Middle frontal gyrus (tissue), 1 donor: ENCODE data around the gene PEX7.
"Not testable (repeated sequence)": the region's sequence is repeated elsewhere in the genome, so short reads cannot be mapped to it uniquely, and the experiment has no call there.

Experiments
- DNase-seq: peaks from one replicate; pipeline ENCODE4 v3.0.0-alpha.2; 2015; ENCODE audit warnings: low spot score; ENCODE audit errors: extremely low spot score

PEX7 gene

DNA sequence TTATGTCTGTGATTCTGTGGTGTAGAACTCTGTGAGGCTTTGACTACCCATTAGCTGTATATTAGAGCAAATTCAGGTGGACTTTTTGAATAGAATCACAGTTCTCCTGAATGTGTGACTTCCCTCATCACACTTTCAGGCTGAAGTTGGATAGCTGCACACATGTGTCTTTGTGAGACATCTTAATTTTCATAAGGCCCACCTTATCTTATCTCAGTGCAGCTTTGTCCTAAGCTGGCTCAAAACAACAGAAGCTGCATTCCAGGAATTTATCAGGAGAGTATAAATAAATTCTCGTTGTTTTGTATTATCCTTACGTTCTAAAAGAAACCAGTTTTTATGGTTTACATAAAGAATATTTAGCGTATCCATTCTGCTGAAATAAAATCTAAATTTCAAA lies 73.5 kb downstream of the PEX7 start:
- no peak for DNase-seq

DNA sequence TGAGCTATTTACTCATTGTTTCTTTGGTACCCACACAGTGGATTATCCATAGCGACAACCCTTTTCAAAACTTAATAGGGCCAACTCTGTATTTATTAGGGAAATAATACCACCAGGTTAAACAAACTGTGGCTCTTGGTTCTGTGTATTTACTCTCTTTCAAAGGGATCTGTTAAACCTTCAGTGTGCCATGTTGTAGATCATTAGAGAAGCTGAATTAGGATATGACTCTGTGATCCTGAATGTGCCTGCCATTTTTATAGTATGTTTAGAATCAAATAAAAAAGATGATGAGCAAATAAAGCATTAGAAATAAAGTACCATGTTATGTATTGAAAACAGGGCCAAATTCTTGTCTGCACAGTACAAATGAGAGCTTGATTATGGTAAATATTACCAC lies 74.7 kb downstream of the PEX7 start:
- DNase-seq = no peak

GRCh38 chr6:136901212-136901784 lies 78.9 kb downstream of the PEX7 start:
- no peak for DNase-seq

DNA sequence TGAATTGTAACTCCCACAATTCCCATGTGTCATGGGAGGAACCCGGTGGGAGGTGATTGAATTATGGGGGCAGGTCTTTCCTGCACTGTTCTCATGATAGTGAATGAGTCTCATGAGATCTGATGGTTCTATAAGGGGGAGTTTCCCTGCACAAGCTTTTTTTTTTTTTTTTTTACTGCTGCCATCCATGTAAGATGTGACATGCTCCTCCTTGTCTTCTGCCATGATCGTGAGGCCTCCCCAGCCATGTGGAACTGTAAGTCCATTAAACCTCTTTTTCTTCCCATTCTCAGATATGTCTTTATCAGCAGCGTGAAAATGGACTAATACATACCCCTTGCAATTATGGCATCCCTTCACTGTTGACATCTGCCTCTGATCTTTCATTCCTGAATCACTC lies 82.1 kb downstream of the PEX7 start:
- DNase-seq = not testable (repeated sequence)

DNA sequence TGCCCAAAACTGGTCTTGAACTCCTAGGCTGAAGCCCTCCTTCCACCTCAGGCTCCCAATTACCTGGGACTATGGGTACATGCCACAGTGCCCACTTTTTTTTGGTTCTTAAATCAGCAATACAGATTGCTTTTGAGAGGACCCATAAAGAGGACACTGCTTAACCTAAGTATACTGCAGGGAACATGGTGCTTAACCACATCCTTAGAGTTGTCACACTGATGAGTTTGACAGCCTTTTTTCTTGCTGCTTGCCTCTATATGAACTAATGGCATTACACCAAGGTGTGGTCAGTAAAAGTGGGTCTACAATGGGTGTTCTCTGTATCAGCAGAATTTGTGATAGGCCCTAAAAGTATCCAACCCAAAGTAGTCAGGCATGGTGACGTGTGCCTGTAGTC lies 92.6 kb downstream of the PEX7 start:
- no peak for DNase-seq

DNA sequence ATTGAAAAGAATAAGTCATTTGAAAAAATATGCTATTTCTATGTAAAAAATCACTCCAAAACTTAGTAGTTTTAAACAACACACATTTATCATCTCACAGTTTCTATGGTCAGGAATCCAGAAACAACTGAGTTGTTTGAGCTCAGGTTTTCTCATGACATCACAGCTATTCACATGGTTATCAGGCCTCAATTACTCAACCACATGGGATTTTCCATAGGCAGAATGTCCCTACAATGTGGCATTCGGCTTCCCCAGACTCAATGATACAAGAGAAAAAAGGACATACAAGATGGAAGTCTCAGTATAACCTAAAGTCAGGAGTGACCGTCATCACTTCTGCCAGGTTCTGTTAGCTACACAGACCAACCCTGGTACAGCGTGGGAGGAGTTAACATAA lies 96.3 kb downstream of the PEX7 start:
- DNase-seq = no peak

- DNase-seq = no peak
These were observed 97.8 kb downstream of the PEX7 start for GRCh38 chr6:136920216-136920615.

GRCh38 chr6:136920671-136921380 lies 98.4 kb downstream of the PEX7 start:
- no peak for DNase-seq

- no peak for DNase-seq
These were observed 99.1 kb downstream of the PEX7 start for GRCh38 chr6:136921381-136921935.

DNA sequence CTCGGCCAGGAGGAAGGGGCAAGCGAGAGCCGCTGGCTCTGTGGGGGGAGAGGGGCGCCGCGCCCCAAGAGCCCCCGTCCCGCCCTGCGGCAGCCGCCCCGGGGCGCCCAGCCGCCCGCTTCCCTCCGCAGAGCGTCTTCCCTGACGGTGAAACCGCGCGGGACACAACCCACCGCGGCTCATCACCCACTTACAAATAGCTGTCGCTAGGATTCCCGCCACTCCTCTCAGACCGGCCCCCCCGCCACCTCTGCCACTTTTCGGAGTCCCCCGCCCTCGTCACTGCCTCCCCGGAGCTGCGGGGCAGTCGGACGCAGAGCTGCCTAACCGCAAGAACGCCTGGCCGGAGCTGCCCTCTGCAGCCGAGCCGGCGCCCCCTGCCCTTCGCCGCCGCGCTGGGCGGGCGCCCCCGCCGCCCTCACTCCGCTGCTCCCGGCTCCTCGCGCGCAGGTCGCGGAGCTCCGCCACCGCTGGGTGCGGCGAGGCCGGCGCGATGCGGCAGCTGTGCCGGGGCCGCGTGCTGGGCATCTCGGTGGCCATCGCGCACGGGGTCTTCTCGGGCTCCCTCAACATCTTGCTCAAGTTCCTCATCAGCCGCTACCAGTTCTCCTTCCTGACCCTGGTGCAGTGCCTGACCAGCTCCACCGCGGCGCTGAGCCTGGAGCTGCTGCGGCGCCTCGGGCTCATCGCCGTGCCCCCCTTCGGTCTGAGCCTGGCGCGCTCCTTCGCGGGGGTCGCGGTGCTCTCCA lies 99.7 kb downstream of the PEX7 start, which contains the start of gene SLC35D3:
SLC35D3 (plus strand) TSS at position 366 of the 749 bp plus-strand sequence; CDS start at position 494, 128 bp downstream.
- DNase-seq = no peak

GRCh38 chr6:136922685-136923006 lies 100.3 kb downstream of the PEX7 start:
- no peak for DNase-seq

DNA sequence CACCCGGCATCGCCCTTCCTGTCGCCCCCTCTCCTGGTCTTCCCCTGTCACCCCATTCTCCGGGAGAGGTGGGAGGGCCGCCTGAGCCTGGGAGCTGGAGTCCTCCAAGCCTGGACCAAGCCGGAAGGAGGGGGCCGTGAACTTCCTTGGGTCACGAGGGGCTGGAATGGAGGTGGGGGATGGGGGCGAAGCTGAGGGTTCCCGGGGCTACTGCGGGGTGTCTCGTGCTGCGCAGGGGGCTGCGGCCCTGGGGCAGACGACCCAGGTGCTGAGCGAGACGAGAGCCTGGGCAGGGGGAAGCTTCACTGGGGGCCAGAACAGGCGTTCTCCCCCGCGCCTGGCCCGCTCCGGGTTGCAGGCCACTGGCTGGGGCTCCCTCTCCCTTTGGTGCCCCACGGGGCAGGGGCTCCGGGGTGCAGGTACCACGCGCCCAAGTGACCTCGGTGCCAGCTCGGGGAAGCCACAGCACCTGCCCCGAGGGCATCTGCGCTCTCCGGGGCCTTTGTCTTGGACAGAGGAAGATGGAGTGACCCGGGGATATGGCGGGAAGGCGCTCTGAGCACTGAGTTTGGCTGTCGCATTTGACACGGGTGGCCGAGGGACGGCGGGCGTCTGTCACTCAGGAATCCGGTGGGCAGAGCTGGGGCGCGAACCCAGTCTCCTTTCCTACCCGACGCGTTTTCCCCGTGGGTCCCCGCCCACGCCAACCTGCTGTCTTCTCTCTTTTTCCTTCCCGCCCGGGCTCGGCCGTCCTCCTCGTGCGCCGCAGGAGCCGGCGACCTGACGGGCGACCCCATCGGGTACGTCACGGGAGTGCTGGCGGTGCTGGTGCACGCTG lies 100.9 kb downstream of the PEX7 start:
- DNase-seq = no peak

DNA sequence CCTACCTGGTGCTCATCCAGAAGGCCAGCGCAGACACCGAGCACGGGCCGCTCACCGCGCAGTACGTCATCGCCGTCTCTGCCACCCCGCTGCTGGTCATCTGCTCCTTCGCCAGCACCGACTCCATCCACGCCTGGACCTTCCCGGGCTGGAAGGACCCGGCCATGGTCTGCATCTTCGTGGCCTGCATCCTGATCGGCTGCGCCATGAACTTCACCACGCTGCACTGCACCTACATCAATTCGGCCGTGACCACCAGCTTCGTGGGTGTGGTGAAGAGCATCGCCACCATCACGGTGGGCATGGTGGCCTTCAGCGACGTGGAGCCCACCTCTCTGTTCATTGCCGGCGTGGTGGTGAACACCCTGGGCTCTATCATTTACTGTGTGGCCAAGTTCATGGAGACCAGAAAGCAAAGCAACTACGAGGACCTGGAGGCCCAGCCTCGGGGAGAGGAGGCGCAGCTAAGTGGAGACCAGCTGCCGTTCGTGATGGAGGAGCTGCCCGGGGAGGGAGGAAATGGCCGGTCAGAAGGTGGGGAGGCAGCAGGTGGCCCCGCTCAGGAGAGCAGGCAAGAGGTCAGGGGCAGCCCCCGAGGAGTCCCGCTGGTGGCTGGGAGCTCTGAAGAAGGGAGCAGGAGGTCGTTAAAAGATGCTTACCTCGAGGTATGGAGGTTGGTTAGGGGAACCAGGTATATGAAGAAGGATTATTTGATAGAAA lies 101.7 kb downstream of the PEX7 start:
- no peak for DNase-seq

- no peak for DNase-seq
These were observed 104.0 kb downstream of the PEX7 start for GRCh38 chr6:136926383-136926782.

- no peak for DNase-seq
These were observed 104.9 kb downstream of the PEX7 start for GRCh38 chr6:136927292-136927691.

DNA sequence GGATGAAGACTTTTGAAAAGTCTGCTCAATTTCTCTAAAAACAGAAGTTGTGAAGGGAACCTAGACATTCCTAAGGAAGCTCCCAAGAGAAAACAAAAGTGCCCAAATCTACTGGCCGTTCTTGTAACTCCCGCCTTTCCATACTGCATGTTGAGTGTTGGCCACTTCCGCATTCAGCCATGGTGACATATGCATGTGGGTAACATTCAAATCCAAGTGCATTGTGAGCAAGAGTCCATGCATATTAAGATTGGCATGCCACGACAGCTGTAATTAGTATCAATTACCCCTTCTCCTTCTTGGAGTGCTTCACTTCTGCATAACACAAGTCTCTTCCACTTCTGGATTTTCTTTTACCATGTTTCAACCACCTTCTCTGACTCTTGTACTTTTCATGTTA lies 108.1 kb downstream of the PEX7 start:
- DNase-seq = no peak

DNA sequence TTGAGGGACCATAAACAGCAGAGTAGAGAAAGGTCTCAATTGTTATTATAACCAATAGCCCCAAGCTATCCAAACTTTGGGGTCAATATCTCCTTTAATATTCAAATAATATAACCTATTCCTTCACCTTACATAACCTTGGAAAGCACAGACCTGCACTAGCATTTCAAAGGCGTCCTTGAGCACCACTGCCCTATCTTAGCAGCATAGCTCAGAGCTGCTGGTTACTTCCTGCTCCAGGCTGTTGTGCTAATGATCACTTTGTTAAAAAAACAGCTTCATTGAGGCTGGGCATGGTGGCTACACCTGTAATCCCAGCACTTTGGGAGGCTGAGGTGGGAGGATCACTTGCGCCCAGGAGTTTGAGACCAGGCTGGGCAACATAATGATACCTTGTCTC lies 110.2 kb downstream of the PEX7 start:
- no peak for DNase-seq

- DNase-seq = no peak
These were observed 122.7 kb downstream of the PEX7 start for GRCh38 chr6:136945072-136945471.

DNA sequence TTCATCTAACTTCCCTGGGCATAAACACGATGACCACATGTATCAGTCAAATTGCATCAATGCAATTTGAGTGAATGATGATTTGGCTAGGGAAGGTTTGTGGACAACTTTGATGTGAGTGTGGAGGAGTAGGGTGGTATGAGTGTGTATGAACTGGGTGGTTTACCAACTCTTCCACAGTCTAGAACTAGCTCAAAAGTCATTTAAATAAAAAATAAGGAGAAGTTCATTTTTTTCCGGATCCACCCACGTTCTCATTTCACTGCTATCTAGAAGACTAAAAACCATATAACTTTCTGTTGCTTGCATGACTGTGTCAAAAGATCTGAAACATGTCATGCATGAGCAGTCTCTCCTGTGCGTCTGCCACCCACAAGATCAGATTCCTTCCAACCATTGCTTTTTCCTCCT lies 123.3 kb downstream of the PEX7 start:
- no peak for DNase-seq

- DNase-seq = no peak
These were observed 124.6 kb downstream of the PEX7 start for GRCh38 chr6:136947037-136947436.

GRCh38 chr6:136949957-136950356 lies 127.6 kb downstream of the PEX7 start:
- not testable (repeated sequence) for DNase-seq
